HepG2 (cell line): ENCODE measurements around the gene LITAFD. TPM values are rescaled to one million over a fixed set of nuclear protein-coding genes. Genes with fewer than 3 reads are reported as not detected.

ENCODE experiments used
- CHD2 ChIP-seq: IDR thresholded peaks from 2 replicates; pipeline ENCODE4 v1.6.1; 2011; ENCODE audit warnings: low read depth, low read length, improper control_type of control experiment
- DPF2 ChIP-seq: sonication (generic); formaldehyde crosslinking; IDR thresholded peaks from 2 replicates; pipeline ENCODE4 v1.4.0; 2020; ENCODE audit warnings: mild to moderate bottlenecking, low read depth, missing genetic modification reagents, borderline replicate concordance
- EZH2 ChIP-seq: conservative IDR thresholded peaks from 2 replicates; pipeline ENCODE4 v1.6.1; 2012; ENCODE audit warnings: mild to moderate bottlenecking, low read depth, low read length, moderate library complexity
- GZF1 ChIP-seq: sonication (generic); formaldehyde crosslinking; IDR thresholded peaks from 2 replicates; pipeline ENCODE4 v1.5.1; 2020; ENCODE audit warnings: mild to moderate bottlenecking, missing genetic modification reagents
- IKZF4 ChIP-seq: sonication (generic); formaldehyde crosslinking; IDR thresholded peaks from 2 replicates; pipeline ENCODE4 v1.5.1; 2020; ENCODE audit warnings: borderline replicate concordance, mild to moderate bottlenecking, low read depth, missing genetic modification reagents; ENCODE audit errors: not compliant biosample characterization
- KAT2B ChIP-seq: fragments of 150-350 bp; IDR thresholded peaks from 2 replicates; pipeline ENCODE4 v1.6.1; 2014; ENCODE audit warnings: low read depth, low read length, borderline replicate concordance
- KDM2A ChIP-seq: sonication (generic); formaldehyde crosslinking; IDR thresholded peaks from 2 replicates; pipeline ENCODE4 v1.4.0; 2020; ENCODE audit warnings: low read depth, missing genetic modification reagents, borderline replicate concordance
- KDM3A ChIP-seq: IDR thresholded peaks from 2 replicates; pipeline ENCODE4 v1.6.1; 2018; ENCODE audit warnings: low read depth, missing compliant biosample characterization
- KLF13 ChIP-seq: sonication (generic); formaldehyde crosslinking; IDR thresholded peaks from 2 replicates; pipeline ENCODE4 v1.4.0; 2020; ENCODE audit warnings: mild to moderate bottlenecking, missing genetic modification reagents
- KLF16 ChIP-seq, 2 experiments: sonication (generic) in 1 of 2; formaldehyde crosslinking in 1 of 2; IDR thresholded peaks; 2 replicates each; pipeline versions ENCODE4 v1.6.1 to v1.8.0; 2016 to 2023; ENCODE audit warnings: missing genetic modification reagents in 2 of 2, missing compliant biosample characterization in 1 of 2
- MXI1 ChIP-seq: IDR thresholded peaks from 3 replicates; pipeline ENCODE4 v1.6.1; 2012; ENCODE audit warnings: low read depth, low read length, inconsistent platforms, borderline replicate concordance
- NKX3-1 ChIP-seq: sonication (generic); formaldehyde crosslinking; IDR thresholded peaks from 2 replicates; pipeline ENCODE4 v1.5.0; 2020; ENCODE audit warnings: missing genetic modification reagents
- NR2C2 ChIP-seq: sonication (generic); formaldehyde crosslinking; IDR thresholded peaks from 2 replicates; pipeline ENCODE4 v1.4.0; 2020; ENCODE audit warnings: missing genetic modification reagents, mild to moderate bottlenecking, moderate library complexity, borderline replicate concordance
- NR3C1 ChIP-seq: sonication (generic); formaldehyde crosslinking; IDR thresholded peaks from 2 replicates; pipeline ENCODE4 v1.4.0; 2020; ENCODE audit warnings: missing genetic modification reagents
- SALL1 ChIP-seq: sonication (generic); formaldehyde crosslinking; IDR thresholded peaks from 2 replicates; pipeline ENCODE4 v1.8.0; 2022; ENCODE audit warnings: mild to moderate bottlenecking, missing genetic modification reagents
- SOX5 ChIP-seq: IDR thresholded peaks from 2 replicates; pipeline ENCODE4 v1.6.1; 2016; ENCODE audit warnings: borderline replicate concordance
- TBX3 ChIP-seq: fragments of 450-650 bp; IDR thresholded peaks from 2 replicates; pipeline ENCODE4 v1.6.1; 2017; ENCODE audit warnings: antibody characterized with exemption, mild to moderate bottlenecking, inconsistent platforms, borderline replicate concordance
- WIZ ChIP-seq: sonication (generic); formaldehyde crosslinking; IDR thresholded peaks from 2 replicates; pipeline ENCODE4 v1.5.1; 2020; ENCODE audit warnings: mild to moderate bottlenecking, missing genetic modification reagents
- ZKSCAN5 ChIP-seq: sonication (generic); formaldehyde crosslinking; IDR thresholded peaks from 2 replicates; pipeline ENCODE4 v1.5.1; 2020; ENCODE audit warnings: mild to moderate bottlenecking, missing genetic modification reagents
- ZNF143 ChIP-seq: sonication (generic); formaldehyde crosslinking; IDR thresholded peaks from 2 replicates; pipeline ENCODE4 v1.4.0; 2020; ENCODE audit warnings: missing genetic modification reagents
- ZNF224 ChIP-seq: sonication (generic); formaldehyde crosslinking; IDR thresholded peaks from 2 replicates; pipeline ENCODE4 v1.5.0; 2020; ENCODE audit warnings: mild to moderate bottlenecking, missing genetic modification reagents
- ZNF280D ChIP-seq: sonication (generic); formaldehyde crosslinking; IDR thresholded peaks from 2 replicates; pipeline ENCODE4 v1.5.1; 2020; ENCODE audit warnings: mild to moderate bottlenecking, missing genetic modification reagents
- ZNF556 ChIP-seq: sonication (generic); formaldehyde crosslinking; IDR thresholded peaks from 2 replicates; pipeline ENCODE4 v1.4.0; 2020; ENCODE audit warnings: mild to moderate bottlenecking, missing genetic modification reagents, borderline replicate concordance
- ZNF605 ChIP-seq: sonication (generic); formaldehyde crosslinking; IDR thresholded peaks from 2 replicates; pipeline ENCODE4 v1.8.0; 2022; ENCODE audit warnings: mild to moderate bottlenecking, missing genetic modification reagents
- ZNF737 ChIP-seq: sonication (generic); formaldehyde crosslinking; IDR thresholded peaks from 2 replicates; pipeline ENCODE4 v1.5.0; 2020; ENCODE audit warnings: missing genetic modification reagents, mild to moderate bottlenecking, borderline replicate concordance
- ZNF83 ChIP-seq: sonication (generic); formaldehyde crosslinking; IDR thresholded peaks from 2 replicates; pipeline ENCODE4 v1.4.0; 2020; ENCODE audit warnings: missing genetic modification reagents, mild to moderate bottlenecking, borderline replicate concordance
- ZSCAN31 ChIP-seq: sonication (generic); formaldehyde crosslinking; IDR thresholded peaks from 2 replicates; pipeline ENCODE4 v1.5.0; 2020; ENCODE audit warnings: low read depth, mild to moderate bottlenecking, missing genetic modification reagents
- polyA plus RNA-seq, 8 experiments: library from polyadenylated mRNA; depleted of rRNA in 3 of 8; stranded (reverse) in 7 of 8; unstranded in 1 of 8; fragments of >200 nt; fragmentation: Illumina TruSeq in 4 of 8; extraction: Trizol in 4 of 8; gene quantifications; 2 replicates each; pipeline versions ENCODE4 v1.2.1 to v1.2.3, GENCODE V29; 2011 to 2016; ENCODE audit warnings: low read depth in 4 of 8, missing spikeins in 1 of 8, mixed read lengths in 1 of 8; ENCODE audit not compliant: insufficient read depth in 1 of 8
- total RNA-seq, 5 experiments: library from RNA; depleted of rRNA; stranded (reverse); fragments of >200 nt; fragmentation: Illumina TruSeq; extraction: Trizol; gene quantifications; 2 replicates each; pipeline ENCODE4 v1.2.3, GENCODE V29; 2016; ENCODE audit warnings: low read depth in 1 of 5
- TF ChIP-seq, protein P1 (sequence below): IDR thresholded peaks from 2 replicates; pipeline ENCODE4 v1.6.1; 2016; ENCODE audit warnings: low read depth, control low read depth

Gene LITAFD
- total and polyA plus RNA-seq, 2 of the 13 experiments (the other 11 are each of a cell fraction or from before 2014, with no cell fraction given), result not detected

- TF ChIP-seq ZNF605 (CRISPR knock-in tag) (0 out of 2 replicates have a peak, but pooled peaks have one; percentile 66), ZNF556 (CRISPR knock-in tag) (peak; percentile 77; the same call in 1 of the 2 replicates), DPF2 (CRISPR knock-in tag) (no peak), ZNF737 (0 out of 2 replicates have a peak, but pooled peaks have one; percentile 19), NR3C1 (CRISPR knock-in tag) (no peak), KDM3A (CRISPR knock-in tag) (no peak), GZF1 (no peak), WIZ (CRISPR knock-in tag) (no peak), ZNF280D (CRISPR knock-in tag) (peak; percentile 83; the same call in 1 of the 2 replicates), EZH2 (no peak), SALL1 (CRISPR knock-in tag) (peak; percentile 21), ZNF143 (CRISPR knock-in tag) (peak; percentile 42; the same call in 1 of the 2 replicates), ZNF83 (CRISPR knock-in tag) (no peak), TBX3 (no peak), ZKSCAN5 (peak; percentile 62; the same call in 1 of the 2 replicates), CHD2 (peak; percentile 19; the same call in 1 of the 2 replicates), ZSCAN31 (CRISPR knock-in tag) (0 out of 2 replicates have a peak, but pooled peaks have one; percentile 24), NKX3-1 (CRISPR knock-in tag) (no peak), IKZF4 (CRISPR knock-in tag) (no peak), SOX5 (no peak), KLF13 (CRISPR knock-in tag) (no peak; the same call in 1 of the 2 replicates), NR2C2 (no peak), ZNF224 (CRISPR knock-in tag) (no peak), KLF16 (CRISPR knock-in tag; IDR thresholded peaks at IDR 0.05) (no peak), MXI1 (no peak), KAT2B (no peak), KDM2A (CRISPR knock-in tag) (no peak; the same call in none of the 2 replicates)
- TF ChIP-seq, protein P1, sequence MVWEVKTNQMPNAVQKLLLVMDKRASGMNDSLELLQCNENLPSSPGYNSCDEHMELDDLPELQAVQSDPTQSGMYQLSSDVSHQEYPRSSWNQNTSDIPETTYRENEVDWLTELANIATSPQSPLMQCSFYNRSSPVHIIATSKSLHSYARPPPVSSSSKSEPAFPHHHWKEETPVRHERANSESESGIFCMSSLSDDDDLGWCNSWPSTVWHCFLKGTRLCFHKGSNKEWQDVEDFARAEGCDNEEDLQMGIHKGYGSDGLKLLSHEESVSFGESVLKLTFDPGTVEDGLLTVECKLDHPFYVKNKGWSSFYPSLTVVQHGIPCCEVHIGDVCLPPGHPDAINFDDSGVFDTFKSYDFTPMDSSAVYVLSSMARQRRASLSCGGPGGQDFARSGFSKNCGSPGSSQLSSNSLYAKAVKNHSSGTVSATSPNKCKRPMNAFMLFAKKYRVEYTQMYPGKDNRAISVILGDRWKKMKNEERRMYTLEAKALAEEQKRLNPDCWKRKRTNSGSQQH (CRISPR knock-in tag), result no peak
Measured at GRCh38 chr16:8867216-8867931, 14.8 kb upstream of the LITAFD start (continued).
